ENCODE measurements around the gene PC.

The PC gene

GRCh38 chr11:66880496-66881450, 77.4 kb downstream of the PC start:
- DNase-seq, result peak; percentile 45

- DNase-seq, result no peak
Observed at GRCh38 chr11:66879999-66880398, 78.2 kb downstream of the PC start.

- DNase-seq, result no peak
Observed at GRCh38 chr11:66879583-66879982, 78.6 kb downstream of the PC start.

- no peak for DNase-seq
Observed at GRCh38 chr11:66879000-66879399, 79.2 kb downstream of the PC start.

- DNase-seq, result no peak
Observed at GRCh38 chr11:66878474-66878873, 79.7 kb downstream of the PC start.

GRCh38 chr11:66877588-66878385, 80.4 kb downstream of the PC start:
- DNase-seq, result no peak

GRCh38 chr11:66875378-66875777, 82.8 kb downstream of the PC start:
- no peak for DNase-seq

GRCh38 chr11:66874232-66874631, 84.0 kb downstream of the PC start:
- no peak for DNase-seq

- DNase-seq, result no peak
Observed at GRCh38 chr11:66871521-66871901, 86.7 kb downstream of the PC start.

- DNase-seq, result no peak
Observed at GRCh38 chr11:66870616-66871520, 87.3 kb downstream of the PC start.

GRCh38 chr11:66870131-66870530, 88.1 kb downstream of the PC start:
- DNase-seq, result no peak

GRCh38 chr11:66869567-66869870, 88.7 kb downstream of the PC start:
- no peak for DNase-seq

- DNase-seq, result peak; percentile 82
Observed at GRCh38 chr11:66868726-66869566, 89.2 kb downstream of the PC start.

- DNase-seq, result no peak
Observed at GRCh38 chr11:66868082-66868725, 90.0 kb downstream of the PC start.

- DNase-seq, result no peak
Observed at GRCh38 chr11:66867425-66868040, 90.7 kb downstream of the PC start.

GRCh38 chr11:66866511-66866986, 91.6 kb downstream of the PC start:
- DNase-seq, result no peak

GRCh38 chr11:66866007-66866406, 92.2 kb downstream of the PC start:
- DNase-seq, result no peak

- DNase-seq, result no peak
Observed at GRCh38 chr11:66864924-66865697, 93.1 kb downstream of the PC start.

- DNase-seq, result no peak
Observed at GRCh38 chr11:66864172-66864901, 93.8 kb downstream of the PC start.

Data from CD4-positive, alpha-beta T cell treated with Interleukin-6 for 4 hours (primary cell).